ENCODE data around the gene STAB2.

The STAB2 gene

DNA sequence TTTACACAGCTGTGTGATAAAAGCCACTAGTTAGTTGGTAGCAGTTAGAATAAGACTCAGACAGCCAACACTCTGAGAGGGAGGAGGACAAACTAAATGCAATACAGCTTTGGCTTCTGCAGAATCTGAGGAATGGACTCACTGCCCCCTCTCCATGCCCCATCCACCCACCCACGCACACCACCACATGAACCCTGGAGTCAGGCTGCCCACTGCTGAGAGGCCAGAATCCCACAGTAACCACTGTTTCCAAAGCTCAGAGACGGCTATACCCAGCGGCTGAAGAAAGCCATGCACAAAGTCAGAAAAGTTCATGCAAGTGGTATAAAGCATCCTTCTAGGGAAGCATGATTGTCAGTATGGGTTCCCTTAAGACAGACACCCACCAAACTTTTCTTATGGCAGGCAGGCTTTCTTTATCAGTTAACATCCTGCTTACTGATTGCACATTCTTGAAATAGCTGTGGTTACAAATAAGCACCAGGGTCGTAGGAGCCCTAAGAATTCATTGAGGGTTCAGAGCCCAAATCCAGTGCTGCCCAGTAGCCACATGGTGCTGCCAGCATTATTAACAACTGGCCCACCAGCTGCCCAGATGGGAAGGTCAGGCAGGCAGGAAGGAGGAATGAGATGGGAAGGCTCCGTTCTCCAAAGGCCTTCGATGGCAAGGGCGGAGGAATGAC lies 192.5 kb downstream of the STAB2 start:
- DNase-seq (ENCODE audit: low read depth, low spot score), result no peak

DNA sequence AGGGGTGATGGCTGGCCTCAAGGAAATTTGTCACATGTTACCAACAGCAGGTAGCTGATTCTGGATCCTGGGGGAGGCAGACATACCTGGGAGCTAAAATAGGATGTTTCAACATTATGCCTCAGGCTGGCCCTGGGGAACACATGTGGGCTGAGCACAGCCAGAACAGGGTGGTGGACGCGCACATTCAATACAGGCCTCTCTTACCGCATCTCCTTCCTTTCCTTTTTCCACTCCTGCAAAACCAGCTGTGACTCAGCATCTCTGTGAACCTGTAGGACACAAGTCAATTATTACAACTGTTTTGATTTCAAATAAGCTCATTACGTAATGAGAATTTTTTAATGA lies 193.0 kb downstream of the STAB2 start:
- no peak for DNase-seq (ENCODE audit: low read depth, low spot score)

DNA sequence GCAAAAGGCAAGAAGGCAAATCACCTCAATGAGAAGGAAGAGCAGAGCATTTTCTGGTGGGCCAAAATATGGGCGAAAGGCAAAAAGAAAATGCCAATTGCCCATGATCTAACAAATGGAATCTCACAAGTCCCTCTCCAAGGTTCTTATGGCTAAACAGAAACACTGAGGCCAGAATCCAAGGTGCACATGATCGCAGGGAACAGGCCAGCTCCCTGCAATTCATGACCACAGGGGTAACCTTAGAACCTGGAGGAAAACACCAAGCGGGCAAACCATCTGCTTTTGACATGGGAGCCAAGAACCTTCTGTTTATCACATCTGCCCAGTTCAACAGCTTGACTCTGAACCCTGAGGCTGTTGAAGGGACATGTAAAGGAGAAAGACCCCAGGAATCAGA lies 193.9 kb downstream of the STAB2 start:
- no peak for DNase-seq (ENCODE audit: low read depth, low spot score)

DNA sequence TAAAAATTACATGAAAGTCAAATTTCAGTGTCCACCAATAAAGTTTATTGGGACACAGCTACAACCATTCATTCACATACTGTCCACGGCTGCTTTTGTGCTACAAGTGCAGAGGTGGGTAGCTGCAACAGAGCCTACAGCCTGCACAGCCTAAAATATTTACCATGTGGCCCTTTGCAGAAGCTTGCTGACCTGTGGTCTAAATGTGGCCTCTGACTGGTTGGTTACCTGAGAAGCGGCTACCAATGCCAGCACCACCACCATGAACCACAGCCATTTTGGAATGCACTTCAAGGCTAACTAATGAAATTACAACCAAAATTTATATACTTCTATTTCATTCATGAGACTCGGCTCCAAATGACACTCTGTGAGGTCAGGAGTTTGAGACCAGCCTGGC lies 195.3 kb downstream of the STAB2 start:
- no peak for DNase-seq (ENCODE audit: low read depth, low spot score)

DNA sequence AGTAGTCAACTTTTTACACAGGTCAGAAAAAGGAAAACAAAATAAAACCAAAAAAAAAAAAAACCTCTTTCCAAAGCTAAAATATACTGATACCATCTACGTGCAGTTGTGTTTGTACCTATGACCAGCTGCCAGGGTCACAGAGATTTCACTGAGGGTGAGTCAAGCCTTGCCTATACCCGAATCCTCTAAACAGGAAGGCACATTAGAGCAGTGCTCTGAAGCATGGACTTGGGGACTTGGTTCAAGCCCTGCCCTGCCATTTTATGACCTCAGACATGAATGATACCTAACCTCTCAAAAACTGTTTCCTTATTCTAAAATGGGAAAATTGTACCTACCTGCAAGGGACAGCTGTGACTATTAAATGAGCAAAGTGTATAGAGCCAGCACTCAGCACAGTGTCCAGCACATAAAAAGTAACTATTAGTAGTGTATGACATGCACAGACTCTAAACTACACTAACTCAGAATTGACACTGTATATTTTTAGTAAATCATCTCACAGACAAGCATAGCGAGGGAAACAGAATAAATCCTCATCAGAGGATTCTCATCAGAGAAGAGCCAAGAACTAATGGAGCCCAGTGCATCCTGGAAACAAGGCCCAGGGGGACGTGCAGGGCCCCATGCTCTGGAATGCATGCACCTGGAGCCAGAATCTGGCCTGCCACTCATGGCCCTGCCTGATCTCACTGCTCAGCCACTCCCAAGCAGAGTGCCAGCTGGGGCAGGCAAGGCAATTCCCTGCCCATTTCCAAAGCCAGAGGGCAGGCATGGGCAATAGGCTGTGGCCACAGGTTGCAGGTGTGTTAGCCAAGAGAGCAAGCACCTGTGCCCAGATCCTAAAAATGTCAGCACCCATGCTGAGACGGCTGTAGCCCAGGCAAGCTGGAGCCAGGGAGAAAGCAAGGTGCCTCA lies 196.9 kb downstream of the STAB2 start:
- DNase-seq (ENCODE audit: low read depth, low spot score), result no peak

DNA sequence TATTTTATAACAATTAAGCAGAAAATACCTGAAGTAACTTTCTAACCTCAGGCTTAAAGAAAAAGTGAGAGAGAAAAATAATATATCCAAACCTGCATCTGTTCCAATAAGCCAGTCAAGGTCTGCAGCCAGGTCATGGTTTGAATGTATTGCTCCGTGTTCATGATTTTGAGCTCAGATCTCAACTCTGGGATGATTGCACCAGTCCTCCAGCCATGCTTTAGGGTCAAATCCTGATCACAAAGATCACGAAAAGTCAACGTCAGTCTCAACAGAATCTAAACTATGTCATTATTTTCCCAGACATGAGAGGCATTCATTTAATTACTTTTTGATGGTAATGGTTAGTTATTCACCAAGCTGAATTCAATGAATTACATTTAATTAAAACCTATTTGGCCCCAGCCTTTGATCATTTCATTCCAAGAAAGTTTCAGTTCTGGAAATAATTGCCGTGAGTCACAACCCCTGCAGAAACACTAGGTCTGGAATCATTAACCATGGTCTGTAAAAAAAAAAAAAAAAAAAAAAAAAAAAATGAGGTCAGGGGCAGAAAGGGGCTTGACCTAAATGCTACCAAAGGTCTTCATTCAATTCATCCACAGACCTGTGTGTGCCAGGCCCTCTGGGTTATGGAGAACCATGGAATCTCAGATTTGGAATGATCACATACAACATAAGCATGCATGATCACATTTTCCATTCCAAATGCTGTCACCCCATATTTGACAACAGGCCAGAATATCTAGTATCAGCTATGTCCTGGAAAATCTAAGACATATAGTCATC lies 198.4 kb downstream of the STAB2 start:
- no peak for DNase-seq (ENCODE audit: low read depth, low spot score)

DNA sequence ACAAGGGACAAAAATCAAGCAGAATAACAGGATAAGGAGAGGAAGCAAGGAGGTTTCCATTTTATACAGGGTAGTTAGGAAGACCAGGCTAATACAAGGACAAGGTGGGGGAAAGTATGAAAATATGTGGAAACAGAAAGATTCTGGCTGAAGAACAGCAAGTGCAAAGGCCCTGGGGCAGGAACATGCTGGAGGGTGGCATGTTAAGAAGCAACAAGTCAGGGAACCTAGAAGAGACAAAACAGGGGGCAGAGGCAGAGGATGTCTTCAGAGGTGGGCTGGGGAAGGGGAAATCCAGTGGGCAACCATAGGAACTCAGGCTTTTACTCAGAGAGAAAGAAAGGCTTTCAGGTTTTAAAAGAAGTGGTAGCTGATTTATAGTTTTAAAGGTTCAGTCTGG lies 199.1 kb downstream of the STAB2 start:
- no peak for DNase-seq (ENCODE audit: low read depth, low spot score)

DNA sequence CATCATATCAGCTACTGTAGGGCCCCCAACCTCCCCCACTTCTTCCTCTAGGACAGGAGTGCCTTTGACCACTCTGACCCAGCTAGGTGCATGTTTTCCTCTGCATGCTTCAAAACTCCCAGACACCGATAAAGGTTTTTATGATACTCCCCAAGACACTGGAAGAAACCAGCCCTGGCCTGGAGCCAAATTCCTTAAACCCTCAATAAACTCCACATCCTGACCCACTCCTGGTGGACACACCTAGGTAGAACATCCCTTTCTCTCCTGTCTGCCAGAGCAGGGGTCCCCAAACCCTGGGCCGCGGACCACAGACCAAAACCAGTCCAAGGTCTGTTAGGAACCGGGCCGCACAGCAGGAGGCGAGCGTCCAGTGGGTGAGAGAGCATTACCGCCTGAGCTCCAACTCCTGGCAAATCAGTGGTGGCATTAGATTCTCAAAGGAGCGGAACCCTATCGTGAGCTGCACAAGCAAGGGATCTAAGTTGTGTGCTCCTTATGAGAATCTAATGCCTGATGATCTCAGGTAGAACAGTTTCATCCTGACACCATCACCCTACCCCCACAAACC lies 204.4 kb downstream of the STAB2 start:
- no peak for DNase-seq (ENCODE audit: low read depth, low spot score)

DNA sequence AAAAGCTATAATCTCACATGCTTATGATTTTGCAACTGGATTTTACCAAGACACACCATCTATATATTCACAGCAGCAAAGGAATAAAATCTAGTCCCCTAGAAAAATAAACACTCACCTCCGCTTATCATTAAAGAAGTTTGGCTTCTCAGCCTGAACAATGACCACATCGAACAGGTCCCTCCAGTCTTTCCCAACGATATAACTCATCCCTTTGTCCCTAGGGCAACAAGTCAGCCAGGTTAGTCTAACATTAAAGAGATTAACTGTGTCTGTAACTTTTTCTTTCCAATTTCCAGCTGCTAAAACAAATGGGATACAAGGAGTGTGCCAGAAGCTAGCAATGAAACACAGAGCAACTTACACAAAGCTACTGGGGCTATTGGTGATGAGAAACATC lies 206.0 kb downstream of the STAB2 start:
- DNase-seq (ENCODE audit: low read depth, low spot score), result no peak

DNA sequence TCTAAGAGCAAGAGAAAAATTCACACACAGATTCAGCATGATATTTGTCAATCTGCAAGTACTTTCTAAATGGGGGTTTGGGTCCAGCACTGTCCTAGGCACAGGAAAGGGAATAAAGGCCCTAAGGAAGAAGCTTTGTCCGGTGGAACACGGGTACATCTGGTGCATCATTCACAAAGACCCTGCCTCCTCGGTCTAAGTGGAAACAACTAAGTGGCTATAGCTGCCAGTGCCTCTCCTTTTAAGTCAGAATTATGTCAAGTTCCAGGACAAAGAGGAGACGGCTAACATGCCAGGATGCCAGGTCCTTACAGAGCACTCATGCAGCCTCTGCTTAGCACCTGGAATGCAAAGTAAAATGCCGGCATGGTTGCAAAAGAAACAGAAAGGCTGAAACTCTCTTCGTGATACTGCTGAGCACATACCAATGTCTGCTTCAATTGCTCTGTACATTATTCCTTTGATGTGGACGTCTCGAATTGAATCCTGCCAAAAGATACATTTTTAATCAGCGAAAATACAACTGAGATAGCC lies 206.5 kb downstream of the STAB2 start:
- no peak for DNase-seq (ENCODE audit: low read depth, low spot score)

DNA sequence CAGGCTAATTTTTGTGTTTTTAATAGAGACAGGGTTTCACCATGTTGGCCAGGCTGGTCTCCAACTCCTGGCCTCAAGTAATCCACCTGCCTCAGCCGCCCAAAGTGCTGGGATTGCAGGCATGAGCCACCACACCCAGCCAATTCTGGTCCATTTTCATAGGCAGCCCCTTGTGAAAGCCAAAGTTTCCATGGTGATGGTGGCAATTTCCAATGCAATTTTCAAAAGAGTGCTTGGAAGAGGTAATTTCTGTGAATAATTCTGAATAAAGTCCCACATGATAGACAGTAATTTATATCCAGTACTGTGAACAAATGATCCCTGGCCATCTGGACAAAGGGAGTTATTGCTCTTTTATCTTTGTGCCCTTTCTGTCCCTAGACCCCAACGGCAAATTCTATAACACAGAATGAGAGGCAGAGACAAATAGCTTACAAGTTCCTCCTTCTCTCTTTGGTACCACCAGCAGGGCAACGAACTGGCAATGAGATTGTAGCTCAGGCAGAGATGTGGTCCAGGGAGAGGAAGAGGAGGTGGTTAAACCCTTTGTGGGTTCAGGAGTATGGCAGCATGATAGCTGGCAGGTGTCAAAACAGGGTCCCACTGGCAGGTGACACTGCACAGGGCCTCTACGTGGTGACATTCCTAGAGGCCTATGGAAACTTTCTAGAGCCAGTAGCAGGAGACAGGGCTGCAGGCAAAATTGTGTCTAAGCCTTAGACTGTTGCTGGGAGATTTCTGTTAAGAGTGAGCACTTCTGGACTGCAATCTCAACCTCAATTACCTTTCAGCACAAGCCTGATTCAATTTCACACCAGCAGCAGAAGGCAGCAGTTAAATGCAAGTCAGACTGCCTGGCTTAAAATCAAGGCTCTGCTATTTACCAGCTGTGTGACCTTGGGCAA lies 207.5 kb downstream of the STAB2 start:
- no peak for DNase-seq (ENCODE audit: low read depth, low spot score)

DNA sequence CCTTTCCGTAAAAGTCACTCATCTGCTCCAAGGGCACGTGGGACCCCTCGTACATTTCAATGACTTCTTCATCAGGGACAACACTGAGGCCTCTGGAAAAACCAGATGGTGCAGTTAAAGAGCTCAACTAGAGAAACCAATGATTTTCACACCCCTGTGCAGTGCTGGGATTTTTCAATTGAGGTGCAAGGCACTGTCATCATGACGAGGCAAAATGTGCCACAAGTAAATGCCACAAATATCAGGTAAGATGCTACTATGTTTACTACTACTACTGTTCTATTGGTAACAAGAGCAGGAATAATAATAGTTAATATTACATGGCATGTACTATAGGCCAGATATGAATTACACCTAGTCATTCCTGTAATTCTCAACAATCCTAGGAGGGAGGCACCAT lies 211.5 kb downstream of the STAB2 start:
- no peak for DNase-seq (ENCODE audit: low read depth, low spot score)

DNA sequence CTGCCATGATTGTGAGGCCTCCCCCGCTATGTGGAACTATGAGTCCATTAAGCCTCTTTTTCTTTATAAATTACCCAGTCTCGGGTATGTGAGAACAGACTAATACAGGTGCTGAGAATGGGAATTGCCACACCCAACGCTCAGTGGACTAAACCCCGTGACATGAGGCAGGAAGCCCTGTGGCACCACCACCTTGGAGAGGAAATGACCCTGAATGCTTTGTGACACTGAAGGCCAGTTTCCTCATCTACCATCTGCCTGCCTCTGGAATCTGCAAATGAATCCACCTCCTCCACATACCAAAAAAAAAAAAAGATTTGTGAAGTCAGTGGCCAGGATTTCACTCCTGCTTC lies 212.4 kb downstream of the STAB2 start:
- no peak for DNase-seq (ENCODE audit: low read depth, low spot score)

DNA sequence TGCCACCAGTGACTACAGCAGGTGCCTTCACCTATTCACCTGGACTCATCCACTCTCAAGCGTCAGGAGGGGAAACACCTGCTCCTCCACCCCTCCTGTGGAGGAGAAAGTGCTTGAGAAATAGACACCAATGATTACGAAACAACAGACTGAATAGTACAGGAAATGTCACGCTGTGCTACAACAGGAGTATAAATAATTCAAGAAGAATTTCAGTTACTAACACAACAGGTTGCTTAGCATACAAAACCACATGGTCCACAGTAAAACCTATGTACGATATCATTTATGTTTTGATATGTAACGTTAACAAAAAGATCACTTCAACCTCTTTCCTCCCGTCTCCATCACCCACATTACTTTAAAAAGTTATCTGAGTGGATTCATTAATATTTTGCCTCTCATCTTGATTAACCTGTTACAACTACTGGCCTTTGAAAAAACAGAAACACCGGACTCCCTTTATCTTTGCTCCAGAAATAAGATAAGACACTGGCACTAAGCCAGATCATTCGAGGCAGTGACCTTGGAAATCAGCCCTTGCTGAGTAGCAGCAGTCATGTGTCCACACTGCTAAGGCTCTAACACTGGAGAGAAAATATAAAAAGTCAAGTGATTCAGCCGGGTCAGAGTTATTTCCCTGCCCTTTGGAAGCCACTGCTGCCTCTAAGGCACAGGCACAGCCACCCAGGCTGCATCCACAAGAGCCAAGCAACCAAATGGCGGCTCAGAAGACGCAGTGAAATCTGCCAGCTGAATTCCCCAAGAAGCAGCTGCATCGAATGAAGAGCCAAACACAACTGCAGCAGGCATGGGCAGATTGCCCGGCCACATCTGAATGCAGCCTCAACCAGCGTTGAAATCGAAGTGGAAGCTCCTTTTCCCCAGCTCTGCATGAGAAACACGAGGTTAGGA lies 213.0 kb downstream of the STAB2 start:
- DNase-seq (ENCODE audit: low read depth, low spot score), result no peak

DNA sequence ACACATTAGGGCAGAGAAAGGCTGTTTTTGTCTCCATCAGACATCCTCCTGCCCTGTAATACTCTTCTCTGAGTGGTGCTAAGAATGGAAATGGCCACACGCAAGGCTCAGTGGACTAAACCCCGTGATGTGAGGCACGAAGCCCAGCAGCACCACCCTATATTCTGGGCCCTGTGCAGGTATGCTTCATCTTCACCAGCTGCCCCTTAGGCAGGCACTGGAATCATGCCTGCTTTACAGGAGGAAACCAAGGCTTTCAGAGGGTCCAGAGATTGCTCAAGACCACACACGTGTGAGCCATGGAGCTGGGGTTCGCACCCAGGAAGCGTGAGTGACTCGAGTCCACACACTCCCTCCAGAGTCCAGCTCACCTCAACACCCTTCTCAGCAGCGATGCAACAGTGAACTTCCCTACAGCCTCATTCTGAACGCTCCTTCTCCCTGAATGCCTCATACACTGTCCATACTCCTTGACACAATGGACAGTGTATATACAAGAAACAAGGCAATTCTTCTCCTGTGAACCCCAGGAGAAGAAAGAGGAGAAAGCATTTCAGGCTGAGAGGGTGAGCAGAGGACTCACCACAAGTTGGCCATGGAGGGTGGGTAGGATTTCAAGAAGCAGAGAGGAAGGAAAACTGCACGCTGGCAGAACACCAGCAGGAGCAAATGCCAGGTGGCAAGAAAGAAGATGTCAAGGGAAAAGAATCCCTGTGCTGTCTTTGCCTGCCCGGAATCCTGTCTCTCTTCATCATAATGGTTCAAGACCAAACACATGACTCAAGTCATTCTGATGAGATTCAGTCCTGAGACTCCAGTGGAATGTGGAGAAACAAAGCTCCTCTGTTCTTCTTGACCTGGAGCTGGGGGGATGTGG lies 214.9 kb downstream of the STAB2 start:
- no peak for DNase-seq (ENCODE audit: low read depth, low spot score)

DNA sequence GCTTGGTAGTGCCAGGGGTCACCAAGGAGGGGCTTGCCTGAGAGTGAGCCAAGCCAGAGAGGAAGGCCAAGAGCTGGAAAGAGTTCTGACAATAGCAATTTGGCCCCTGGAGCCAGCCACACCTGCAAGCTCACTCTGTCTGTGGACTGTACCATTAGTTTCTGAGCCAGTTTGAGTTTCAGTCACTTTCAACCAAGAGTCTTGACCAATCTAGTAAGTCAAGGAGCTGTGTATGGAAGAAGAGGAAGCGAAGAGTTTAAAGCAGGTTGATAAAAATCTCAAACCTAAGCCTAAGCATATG lies 215.5 kb downstream of the STAB2 start:
- no peak for DNase-seq (ENCODE audit: low read depth, low spot score)

DNA sequence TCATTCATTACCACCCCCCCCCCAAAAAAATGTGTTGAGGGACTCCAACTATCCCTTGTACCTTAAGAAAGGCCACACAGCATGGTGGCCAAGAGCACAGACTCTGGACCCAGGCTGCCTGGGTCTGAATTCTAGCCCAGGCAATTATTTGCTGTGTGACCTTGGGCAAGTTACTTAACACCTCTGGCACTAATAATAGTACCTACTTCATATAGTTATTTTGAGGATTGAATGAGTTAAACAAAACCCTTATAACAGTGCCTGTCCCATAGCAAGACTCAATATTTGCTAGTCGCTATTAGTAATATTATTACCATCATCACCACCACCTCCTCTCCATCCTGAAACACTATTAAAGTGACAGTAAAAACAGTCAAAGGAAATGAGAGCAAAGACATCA lies 216.8 kb downstream of the STAB2 start:
- no peak for DNase-seq (ENCODE audit: low read depth, low spot score)

DNA sequence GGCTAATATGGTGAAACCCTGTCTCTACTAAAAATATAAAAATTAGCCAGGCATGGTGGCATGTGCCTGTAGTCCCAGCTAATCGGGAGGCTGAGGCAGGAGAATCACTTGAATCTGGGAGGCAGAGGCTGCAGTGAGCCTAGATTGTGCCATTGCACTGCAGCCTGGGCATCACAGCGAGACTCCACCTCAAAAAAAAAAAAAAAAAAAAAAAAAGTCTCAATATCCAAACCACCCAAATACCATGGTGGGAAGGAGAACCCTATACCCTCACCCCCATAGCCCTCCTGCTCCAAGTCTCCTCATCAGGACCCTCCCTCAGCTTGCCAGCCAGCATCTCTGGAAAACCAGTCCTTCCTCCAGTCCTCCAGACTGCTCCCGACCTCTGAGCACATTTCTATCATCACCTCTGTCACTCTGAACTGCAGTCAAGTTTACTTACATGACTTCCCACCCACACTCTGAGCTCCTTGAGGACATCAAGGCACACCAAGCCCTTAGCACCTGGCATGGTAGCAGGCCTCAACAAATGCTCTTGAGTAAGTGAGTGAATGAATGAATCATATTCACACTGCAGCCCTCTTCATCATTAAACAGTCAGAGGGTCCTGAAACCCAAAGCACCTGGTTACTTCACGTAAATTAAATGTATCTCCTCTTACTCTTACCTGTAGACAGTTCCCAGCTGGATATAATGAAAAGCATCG lies 218.7 kb downstream of the STAB2 start:
- no peak for DNase-seq (ENCODE audit: low read depth, low spot score)
